GM18951 (cell line): ENCODE measurements around the gene MZT2B.
"Not testable (repeated sequence)": the region's sequence is repeated elsewhere in the genome, so short reads cannot be mapped to it uniquely, and the experiment has no call there.

ENCODE experiments used
- POLR2A ChIP-seq: IDR thresholded peaks from 4 replicates; pipeline ENCODE4 v1.6.1; 2011; ENCODE audit warnings: mild to moderate bottlenecking; ENCODE audit not compliant: insufficient read length, insufficient read depth; ENCODE audit errors: extremely low read depth
- in situ Hi-C: fragments of 300-500 bp; cut with MboI; formaldehyde crosslinking; loops from one replicate; pipeline ENCODE4 v1.12.0; 2022; ENCODE audit warnings: low sequenced_read_pairs, mixed read lengths, inconsistent platforms; ENCODE audit not compliant: unreplicated experiment

MZT2B gene

GRCh38 chr2:130160131-130160530 lies 21.9 kb upstream of the MZT2B start:
- in situ Hi-C loops = no loop called here

GRCh38 chr2:130160838-130161705 lies 21.0 kb upstream of the MZT2B start:
- in situ Hi-C loops = not testable (repeated sequence)

More at GRCh38 chr2:130160131-130160530, 21.9 kb upstream of the MZT2B start:
- TF ChIP-seq POLR2A = no peak

- in situ Hi-C loops = not testable (repeated sequence)
These were observed 19.6 kb upstream of the MZT2B start for GRCh38 chr2:130162486-130162885.

- in situ Hi-C loops = no loop called here
- no peak for TF ChIP-seq POLR2A
These were observed 19.1 kb upstream of the MZT2B start for GRCh38 chr2:130162968-130163367.

- in situ Hi-C loops = loop anchor here (5.0 kb wide), 1 partner anchor 1342 kb away; no protein-coding TSS in a partner anchor
- no peak for TF ChIP-seq POLR2A
These were observed 16.6 kb upstream of the MZT2B start for GRCh38 chr2:130165293-130166016.

GRCh38 chr2:130166611-130167010 lies 15.5 kb upstream of the MZT2B start:
- in situ Hi-C loops = loop anchor here (5.0 kb wide), 1 partner anchor 1341 kb away; no protein-coding TSS in a partner anchor

- in situ Hi-C loops = loop anchor here (5.0 kb wide), 1 partner anchor 1338 kb away; no protein-coding TSS in a partner anchor
These were observed 12.9 kb upstream of the MZT2B start for GRCh38 chr2:130169163-130169562.

- no peak for TF ChIP-seq POLR2A
- in situ Hi-C loops = loop anchor here (5.0 kb wide), 1 partner anchor 1337 kb away; no protein-coding TSS in a partner anchor
These were observed 12.2 kb upstream of the MZT2B start for GRCh38 chr2:130169896-130170295.

GRCh38 chr2:130174866-130175265 lies 7.2 kb upstream of the MZT2B start:
- in situ Hi-C loops = loop anchor here (25.0 kb wide), 1 partner anchor 162 kb away; the partner anchor contains the start of gene IMP4

GRCh38 chr2:130180404-130181324 lies 1.4 kb upstream of the MZT2B start:
- in situ Hi-C loops = loop anchor here (25.0 kb wide), 1 partner anchor 157 kb away; the partner anchor contains the start of gene IMP4

- in situ Hi-C loops = loop anchor here (25.0 kb wide), 1 partner anchor 156 kb away; the partner anchor contains the start of gene IMP4
- peak; percentile 66 for TF ChIP-seq POLR2A
These were observed 660 bp upstream of the MZT2B start, which contains the start of gene SMPD4 for GRCh38 chr2:130181325-130181879. Gene SMPD4, minus strand, starts transcription at chr2:130181602. Its CDS starts 5,010 bp downstream, at chr2:130176592.

GRCh38 chr2:130182826-130183511 lies 907 bp downstream of the MZT2B start:
- in situ Hi-C loops = loop anchor here (25.0 kb wide), 1 partner anchor 154 kb away; the partner anchor contains the start of gene IMP4
